DMS153 treated with DMSO at 0.1 percent for 48 hours (cell line): ENCODE data around the gene ADAMTS17.

ENCODE experiments used
- DNase-seq: peaks from one replicate; lab custom pipeline; 2025; ENCODE audit not compliant: unreplicated experiment; lab: John Stamatoyannopoulos, UW

Gene ADAMTS17

DNA sequence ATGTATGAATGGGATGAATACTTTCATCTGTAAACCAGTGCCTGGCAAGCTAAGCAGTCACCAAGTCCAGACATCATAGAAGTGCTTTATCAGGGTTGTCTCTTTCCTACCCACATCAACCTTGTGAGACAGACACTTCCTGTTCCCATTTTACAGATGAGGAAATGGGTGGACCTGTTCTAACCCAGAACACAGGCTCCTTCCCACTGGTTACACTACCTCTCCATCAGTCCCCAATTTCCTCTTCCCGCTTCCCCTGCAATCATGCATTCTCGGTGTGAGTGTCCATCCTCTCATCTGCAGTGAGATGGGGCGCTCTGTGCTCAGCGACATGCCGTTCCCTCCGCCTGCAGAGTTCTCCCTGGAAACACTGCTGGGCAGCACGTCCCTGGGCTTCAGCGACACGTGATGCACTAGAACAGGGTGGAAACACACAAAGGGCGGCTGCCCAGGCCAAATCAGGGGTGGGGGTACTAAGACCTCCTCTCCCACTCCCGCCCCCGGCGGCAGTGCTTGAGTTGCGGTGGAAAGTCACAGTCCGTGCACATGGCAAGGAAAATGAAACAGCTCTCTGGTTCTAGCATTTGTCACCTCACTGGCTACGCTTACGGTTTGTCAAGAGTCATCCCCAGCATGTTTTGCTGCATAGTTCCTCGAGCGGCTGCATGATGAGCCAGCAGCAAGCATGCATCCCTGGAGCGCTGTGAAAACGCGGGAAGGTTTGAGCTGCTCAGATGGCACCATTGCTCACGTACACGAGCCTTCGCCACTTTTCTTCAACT is 201.1 kb downstream of the ADAMTS17 start:
- no peak for DNase-seq

DNA sequence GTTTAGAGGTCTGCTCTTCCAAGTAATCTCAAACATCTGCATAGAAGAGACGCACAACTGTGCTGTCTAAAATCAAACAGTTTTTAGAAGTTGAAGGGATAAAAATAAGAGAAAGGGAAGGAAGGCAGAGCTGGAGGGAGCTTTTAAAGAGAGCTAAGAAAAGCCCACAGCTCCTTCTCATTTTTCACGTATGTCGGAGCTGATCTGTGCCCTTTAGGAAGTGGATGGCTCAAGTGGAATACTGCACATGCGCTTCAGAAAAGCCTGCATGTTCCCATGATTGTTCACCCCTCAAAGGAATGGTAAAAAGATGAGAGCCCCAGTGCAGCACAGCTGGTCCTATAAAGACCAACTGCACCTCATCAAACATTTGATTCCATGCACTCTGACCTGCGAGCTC is 207.2 kb downstream of the ADAMTS17 start:
- no peak for DNase-seq

DNA sequence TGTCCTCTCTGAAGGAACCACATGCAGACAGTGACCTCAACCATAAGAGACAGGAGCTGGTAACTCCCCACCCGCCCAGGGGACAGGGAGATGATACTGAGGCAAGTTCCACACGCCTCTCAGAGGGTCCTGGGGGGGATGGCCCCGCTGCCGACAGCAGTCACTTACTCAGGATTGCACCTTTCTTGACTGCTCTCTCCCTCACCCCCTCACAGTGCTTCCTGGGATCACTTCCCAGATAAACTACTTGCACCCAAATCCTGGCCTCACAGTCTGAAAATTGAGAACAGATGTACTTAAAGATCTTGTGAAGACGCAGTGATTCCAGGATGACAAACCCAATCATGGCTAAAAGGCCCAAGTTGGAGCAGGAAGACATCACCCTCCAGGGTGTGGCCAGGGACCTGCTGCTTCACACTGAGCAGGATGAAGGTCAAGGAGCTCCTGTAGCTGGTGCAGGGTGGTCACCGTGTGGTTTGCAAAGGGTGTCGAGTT is 207.6 kb downstream of the ADAMTS17 start:
- no peak for DNase-seq

DNA sequence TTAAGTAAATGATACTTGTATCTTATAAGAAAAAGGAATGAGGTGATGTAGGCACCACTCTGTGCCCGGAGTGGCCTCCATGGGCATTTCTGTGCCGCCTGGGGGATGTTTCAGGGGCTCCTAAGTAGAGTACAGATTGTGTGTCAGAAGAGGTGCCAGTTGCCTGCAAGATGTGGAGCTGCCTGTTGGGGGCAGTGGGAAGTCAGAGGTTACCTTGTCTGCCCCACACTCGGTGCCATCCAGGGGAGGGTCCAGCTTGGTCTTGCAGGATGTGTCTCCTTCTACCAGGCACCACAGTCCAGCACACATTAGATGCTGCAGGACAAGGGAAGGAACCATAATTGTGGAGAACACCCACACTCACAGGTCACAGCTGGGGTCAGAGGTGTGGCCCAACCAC is 208.8 kb downstream of the ADAMTS17 start:
- DNase-seq, result no peak

DNA sequence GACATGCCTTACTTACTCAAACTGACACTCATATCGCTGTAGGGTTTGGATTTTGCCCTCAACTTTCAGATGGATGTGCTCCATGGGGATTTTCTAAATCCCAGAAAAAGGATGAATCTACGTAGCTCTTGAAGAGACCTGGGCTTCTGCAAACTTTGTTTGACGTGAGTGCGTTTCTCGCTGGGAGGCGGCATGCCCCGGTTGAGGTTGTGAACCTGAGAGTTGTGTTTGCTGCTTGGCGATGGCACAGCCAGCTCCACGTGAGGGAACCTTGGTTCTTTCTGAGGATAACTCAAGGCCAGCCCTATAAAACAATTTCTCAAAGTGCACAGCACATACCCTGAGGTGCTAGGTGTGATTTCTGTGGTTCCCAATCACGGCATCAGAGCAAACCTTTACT is 209.5 kb downstream of the ADAMTS17 start:
- DNase-seq, result no peak

DNA sequence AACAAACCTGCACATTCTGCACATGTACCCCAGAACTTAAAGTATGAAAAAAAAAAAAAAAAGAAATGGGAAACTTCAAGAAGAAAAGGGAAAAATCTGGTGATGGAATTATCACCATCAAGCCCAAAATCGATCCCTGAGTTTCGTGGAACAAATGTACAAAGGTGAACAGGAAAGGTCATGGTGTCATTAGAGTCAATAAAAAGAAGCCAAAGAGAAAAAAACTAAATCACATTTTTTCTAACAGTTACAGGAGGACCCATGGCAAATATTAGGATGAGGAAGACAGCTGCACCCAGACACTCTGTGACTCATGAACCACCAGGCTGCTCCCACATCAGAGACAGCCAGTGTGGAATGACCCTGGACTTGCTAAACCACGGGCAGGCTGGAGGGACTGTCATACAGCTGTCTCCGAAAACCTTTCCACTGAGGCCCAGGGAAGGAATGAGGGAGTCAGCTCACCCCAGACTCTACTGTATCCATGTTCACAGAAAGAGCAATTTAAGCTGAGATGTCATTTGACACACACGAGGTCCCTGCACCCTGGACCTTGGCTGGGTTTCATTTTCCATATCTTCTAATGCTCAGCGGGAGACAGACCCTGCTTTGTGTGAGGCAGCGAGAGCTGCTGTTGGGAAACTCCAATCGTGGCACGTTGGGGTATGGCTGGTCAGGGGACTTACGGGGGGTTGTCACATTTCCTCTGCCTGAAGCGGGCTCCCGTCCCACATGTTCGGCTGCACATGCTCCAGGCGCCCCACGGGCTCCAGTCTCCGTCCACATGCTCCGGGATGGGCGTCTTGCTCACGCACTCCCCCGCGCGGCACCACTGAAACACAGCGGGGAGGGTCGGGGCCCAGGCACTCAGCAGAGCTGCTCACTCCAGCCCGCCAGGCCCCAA is 210.2 kb downstream of the ADAMTS17 start:
- DNase-seq, result no peak

DNA sequence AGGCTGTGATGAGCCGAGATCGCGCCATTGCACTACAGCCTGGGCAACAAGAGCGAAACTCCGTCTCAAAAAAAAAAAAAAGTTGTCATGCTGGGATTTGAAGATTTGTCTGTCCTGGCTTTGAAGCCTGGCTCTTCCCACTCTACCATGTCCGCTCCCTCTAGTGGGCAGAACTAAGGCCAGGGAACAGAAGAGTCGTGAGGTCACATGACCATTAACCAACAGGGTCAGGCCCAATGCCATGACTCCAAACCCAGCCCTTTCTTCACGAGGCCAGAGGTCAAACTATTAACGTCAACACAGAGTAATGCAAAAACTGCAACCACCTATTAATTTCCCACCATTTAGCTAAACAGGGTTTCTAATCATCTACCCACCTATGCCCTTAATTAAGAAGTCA is 212.1 kb downstream of the ADAMTS17 start:
- DNase-seq, result no peak

DNA sequence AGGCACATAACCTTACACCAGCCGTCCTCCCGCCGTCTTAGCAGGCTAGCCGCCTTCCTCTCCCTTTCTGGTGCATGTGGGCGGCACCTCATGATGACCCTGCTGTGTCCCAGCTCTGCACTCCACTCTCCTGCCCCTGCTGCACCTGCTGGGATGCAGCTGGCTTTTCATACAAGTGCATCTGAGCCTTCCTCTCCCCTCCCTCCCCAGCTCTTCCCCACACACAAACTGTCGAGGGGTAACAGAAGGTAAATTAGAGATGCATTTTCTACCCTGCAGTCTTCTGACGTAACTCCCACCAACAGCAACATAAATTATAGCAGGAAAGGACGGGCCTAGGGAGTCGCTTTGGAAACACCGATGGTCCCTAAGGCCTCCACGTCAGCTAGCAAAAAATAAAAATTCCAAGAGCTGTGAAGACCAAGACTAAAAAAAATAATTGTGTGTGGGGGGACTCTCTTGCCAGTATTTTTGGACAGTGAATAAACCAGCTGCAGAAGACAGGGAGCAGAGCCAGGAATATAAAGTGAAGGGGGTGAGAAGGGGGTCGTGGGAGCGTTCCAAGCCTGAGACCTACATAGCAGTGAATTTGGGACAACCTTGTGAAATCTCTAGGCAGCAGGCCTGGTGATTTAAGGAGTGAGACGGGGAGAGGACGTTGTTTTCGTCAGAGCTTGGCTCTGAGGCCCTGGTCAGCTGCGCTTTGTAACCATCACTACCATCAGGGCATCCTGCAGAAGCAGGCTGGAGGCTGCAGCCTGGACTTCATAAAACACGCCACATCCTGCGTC is 216.2 kb downstream of the ADAMTS17 start:
- no peak for DNase-seq

DNA sequence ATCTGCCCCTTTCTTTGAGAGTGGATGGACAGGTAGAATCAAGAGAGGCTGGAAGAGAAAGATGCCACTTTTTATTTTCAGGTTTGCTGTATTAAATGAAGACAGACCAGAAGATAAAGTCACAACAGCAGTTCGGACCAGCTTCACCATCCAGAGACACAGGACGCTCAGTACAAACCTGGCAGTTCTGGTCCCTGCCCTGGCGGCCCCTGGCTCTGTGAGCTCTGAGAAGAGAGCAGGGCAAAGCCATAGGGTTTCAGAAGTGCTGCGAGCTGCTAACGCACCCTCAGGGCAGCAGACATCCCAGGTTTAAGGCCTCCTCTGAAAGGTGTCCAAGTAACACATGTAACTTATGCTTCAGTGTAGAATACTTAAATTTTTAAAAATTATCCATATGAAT is 216.8 kb downstream of the ADAMTS17 start:
- no peak for DNase-seq

DNA sequence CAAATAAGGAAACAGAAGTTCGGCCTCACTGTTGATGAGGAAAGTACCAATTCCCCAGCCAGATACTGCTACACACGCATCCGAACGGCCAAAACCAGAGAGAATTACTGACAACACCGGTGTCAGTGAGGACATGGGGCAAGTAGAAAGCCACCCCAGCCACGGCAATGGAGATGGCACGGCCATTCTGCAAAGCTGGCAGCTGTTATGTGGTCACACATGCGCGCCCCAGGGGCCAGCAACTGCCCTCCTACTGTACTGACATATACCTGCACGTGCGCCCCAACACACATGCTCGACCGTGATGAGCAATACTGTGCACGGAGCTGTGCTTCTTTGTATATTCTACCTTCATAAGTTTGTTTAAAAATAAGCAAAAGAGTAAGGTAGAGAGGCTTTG is 217.4 kb downstream of the ADAMTS17 start:
- no peak for DNase-seq

DNA sequence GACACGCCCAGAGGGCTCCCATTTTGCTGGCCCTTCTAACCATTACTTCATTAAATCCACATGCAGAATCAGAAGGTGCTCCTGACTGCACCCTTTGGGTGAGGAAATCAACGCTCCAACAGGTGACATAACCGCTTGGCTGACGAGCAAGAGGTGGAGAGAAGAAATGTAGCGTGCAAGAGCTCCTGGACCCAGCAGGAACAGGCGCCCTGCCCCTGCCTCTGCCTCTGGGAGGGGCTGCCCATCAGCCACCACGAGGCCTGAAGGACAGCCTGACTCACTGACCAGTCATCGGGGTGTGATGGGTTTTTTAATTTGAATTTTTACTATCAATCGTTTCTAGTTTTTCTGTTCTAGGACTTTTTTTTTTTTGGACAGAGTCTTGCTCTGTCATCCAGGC is 218.2 kb downstream of the ADAMTS17 start:
- no peak for DNase-seq

DNA sequence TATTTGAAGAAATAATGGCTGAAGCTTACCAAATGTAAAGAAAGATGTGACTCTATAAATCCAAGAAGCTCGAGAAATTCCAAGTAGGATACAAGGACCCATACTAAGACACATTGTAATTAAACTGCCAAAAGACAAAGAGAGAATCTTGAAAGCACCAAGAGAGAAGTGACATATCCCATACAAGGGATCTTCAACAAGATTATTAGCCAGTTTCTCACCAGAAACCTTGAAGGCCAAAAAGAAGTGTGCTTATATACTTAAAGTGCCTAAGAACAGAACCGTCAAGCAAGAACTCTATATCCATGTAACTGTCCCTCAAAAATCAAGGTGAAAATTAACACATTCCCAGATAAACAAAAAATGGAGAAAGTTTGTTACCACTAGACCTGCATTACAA is 220.5 kb downstream of the ADAMTS17 start:
- no peak for DNase-seq

DNA sequence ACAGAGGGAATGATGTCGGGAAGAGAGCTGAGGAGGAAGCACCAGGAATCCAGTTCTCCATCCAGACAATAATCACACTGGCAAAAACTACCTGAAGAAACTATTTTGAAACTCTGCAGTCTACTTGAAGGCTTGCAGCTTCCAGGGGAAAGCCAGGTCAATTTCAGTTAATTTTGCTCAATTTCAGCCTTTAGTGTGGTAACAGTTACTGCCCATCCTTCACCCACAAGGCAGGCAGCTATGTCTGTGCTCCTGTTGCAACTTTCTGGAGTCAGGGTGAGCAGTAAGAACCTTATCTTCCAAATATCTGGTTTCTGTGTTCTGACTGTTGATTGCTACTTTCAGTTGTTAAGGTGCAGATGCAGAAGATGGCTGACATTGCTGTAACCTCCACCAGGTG is 221.7 kb downstream of the ADAMTS17 start:
- no peak for DNase-seq

DNA sequence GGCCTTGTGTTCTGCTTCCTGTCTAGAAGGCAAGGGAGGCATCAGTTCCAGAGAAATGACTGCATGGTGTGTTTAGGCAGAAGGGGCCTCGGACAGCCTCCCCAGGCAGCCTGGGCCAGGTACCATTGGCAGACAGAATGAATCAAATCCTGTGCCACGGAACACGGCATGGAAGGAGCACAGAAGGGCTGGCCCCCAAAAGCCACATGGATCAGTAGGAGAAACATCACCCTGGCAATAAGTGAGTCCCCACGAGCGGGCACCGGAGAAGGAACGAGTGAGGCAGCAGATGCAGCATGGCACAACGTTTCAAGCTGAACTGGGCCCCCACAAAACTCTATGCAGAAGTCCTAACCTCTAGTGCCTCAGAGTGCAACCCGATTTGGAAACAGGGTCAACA is 223.2 kb downstream of the ADAMTS17 start:
- no peak for DNase-seq

DNA sequence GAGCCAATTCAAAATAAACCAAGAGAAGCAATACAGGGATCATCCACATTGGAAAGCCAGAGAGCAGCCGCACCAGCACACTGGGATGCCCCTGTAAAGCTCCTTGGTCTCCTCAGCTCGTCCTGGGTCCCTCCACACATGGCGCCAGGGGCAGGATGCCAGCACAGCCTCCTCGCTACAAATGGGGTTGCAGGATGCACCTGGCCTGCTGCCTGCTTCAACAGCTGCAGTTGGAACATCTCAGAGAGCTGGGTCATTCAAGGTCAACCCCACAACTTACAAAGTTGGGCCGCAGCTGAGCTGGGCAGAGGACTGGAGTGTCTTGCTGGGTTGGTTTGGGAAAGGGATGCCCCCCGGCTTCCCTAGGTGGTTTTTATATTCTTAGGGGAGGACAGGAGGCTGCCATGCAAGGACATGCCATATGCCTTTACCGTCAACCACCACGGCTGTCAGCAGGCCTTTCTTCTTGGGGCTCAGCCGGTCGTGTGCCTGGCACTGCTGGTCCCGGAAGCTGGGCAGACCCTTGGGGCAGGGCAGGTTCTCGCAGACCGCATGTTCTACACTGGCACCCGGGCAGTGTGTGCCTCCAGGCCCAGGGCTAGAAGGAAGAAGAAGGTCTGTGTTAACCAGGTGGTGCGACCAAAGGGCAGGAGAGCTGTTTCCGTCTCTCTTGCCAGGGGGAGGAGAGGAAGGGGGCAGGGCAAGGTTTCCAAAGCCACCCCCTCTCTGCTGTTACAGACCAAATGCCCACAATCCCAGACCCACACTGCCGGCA is 225.2 kb downstream of the ADAMTS17 start:
- no peak for DNase-seq

DNA sequence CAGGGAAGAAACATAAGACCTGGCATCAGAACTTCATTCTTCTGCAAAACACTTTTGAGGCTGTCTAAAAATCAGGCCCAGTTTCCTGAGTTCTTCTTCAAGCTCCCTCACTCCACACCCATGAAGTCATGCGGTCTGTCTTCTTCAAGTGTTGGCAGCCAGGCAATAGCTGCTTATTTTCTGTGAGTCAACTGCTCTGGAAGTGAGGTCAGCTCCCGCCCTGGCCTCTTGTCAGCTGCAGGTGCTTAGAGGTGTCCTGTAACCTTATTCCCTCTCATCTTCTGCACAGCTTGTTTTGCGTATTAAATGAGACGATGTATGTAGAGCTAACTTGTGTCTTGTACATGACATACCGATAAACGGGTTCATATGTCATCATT is 226.1 kb downstream of the ADAMTS17 start:
- DNase-seq, result no peak

DNA sequence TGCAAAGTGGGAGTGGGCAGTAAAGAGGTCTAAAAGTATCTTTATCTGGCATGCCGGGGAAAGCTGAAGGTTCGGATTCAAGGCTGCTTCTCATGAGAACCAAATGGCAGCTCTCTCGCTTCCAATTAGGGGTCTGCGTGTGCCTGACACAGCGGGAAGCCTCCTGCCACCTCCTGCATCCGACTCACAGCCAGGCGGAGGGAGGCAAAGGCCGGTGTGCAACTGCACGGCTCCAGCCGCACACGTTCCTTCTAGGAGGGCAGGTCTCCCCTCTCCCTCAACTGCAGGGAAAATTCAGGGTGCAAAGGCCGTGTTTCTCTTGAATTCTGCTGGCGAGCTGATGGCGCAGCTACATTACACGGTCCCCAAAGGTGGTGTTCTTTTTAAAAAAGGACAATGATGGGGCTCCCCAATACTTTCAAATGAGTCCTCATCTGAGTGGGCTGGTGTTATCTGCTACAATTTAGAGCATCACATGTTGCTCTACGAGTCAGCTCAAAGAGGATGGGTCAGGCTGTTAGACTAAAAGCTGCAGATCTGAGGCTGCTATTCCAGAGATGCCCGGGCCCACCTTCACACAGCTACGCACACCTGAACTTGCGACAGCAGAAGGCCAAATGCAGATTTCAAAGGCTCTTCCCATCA is 226.6 kb downstream of the ADAMTS17 start:
- DNase-seq, result no peak

DNA sequence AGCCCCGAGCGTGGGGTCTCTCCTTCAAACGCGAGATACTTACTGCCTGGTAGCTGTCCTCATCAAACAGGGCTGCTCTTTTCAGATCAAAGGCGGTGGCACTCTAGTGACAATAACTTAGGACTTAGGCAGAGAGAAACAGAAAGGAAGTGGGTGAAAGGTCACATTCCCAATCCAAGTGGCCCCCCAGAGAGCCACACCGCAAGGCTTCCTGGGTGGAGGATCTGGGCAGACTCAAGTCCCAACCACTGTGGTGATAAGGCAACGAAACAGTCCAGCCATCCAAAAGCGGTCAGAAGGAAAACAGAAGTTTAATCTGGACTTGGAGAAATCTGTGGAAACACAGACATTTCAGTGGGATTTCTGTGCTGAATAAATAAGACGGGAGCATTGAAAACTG is 227.2 kb downstream of the ADAMTS17 start:
- no peak for DNase-seq

DNA sequence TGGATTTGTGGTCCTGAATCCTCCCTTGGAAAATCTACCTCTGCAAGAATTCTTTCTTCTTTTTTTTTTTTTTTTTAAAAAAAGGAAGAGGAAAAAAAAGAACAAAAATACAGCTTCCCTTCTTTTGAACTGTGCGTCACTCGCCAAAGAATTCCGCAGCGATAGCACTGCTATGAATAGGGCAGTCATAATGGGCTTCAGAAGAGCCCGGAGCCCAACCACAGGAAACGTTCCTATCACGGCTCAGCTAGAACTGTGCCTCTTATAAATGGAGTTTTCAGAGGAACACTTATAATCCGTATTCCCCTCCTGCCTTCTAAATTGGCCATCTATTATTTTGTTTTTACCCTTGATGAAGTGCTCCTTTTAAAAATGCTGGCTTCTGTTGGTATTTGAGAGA is 227.7 kb downstream of the ADAMTS17 start:
- no peak for DNase-seq
